ENCODE measurements around the gene PCGF2. TPM values are rescaled to one million over a fixed set of nuclear protein-coding genes. Genes with fewer than 3 reads are reported as not detected.

Gene PCGF2
- total and polyA plus RNA-seq, 9 of the 15 experiments (the other 6 are each of a cell fraction or from before 2014, with no cell fraction given) = 1.3 to 33.4 (median 7.0) TPM

- TF ChIP-seq ZKSCAN1 (IDR thresholded peaks at IDR 0.05; ENCODE audit: low read depth, low read length) = 0 out of 2 replicates have a peak, but pooled peaks have one; percentile 28
- TF ChIP-seq PHF21A (IDR thresholded peaks at IDR 0.05; ENCODE audit: borderline replicate concordance, low read depth) = peak; percentile 50; the same call in 1 of the 2 replicates
- TF ChIP-seq ZNF717 (CRISPR knock-in tag; IDR thresholded peaks at IDR 0.05) = no peak
- TF ChIP-seq TBL1XR1 (IDR thresholded peaks at IDR 0.05; ENCODE audit: low read length in 2 of 2) = 0 out of 4 replicates have a peak, but pooled peaks of 1 of the 2 experiments have one; percentile 30
- TF ChIP-seq CREBBP (IDR thresholded peaks at IDR 0.05; ENCODE audit: low read depth, low read length) = no peak
- no peak for TF ChIP-seq HSF4 (CRISPR knock-in tag; IDR thresholded peaks at IDR 0.05; ENCODE audit: borderline replicate concordance)
- TF ChIP-seq KDM5B (IDR thresholded peaks at IDR 0.05; ENCODE audit: insufficient replicate concordance, low read depth, low read length) = peak; percentile 58
- peak; percentile 25; the same call in 1 of the 2 replicates for TF ChIP-seq OTX1 (CRISPR knock-in tag; IDR thresholded peaks at IDR 0.05)
- TF ChIP-seq ZBTB40 (IDR thresholded peaks at IDR 0.05) = peak; percentile 88
- TF ChIP-seq ZBTB40 (CRISPR knock-in tag; IDR thresholded peaks at IDR 0.05) = no peak
- TF ChIP-seq ZFP36 (IDR thresholded peaks at IDR 0.05; ENCODE audit: low read depth, low read length, partially characterized antibody) = peak; percentile 4
- no peak for TF ChIP-seq POLR2B (IDR thresholded peaks at IDR 0.05; ENCODE audit: low read depth, partially characterized antibody)
- TF ChIP-seq ETV1 (tag; conservative IDR thresholded peaks at IDR 0.05; ENCODE audit: low read depth) = no peak
- TF ChIP-seq ZNF785 (CRISPR knock-in tag; IDR thresholded peaks at IDR 0.05) = no peak
- TF ChIP-seq TEAD4 (IDR thresholded peaks at IDR 0.05; ENCODE audit: low read length) = peak; percentile 78
- TF ChIP-seq TEAD4 (CRISPR knock-in tag; IDR thresholded peaks at IDR 0.05; ENCODE audit: borderline replicate concordance) = no peak
- peak in 1 of 2 experiments; percentile 21; a peak in 1 of 4 replicates for TF ChIP-seq FOXK2 (conservative IDR thresholded peaks at IDR 0.05 in 1 of 2, IDR thresholded peaks at IDR 0.05 in 1 of 2; ENCODE audit: low read depth in 2 of 2)
- TF ChIP-seq ARID3A (IDR thresholded peaks at IDR 0.05; ENCODE audit: borderline replicate concordance, low read depth, low read length) = 0 out of 2 replicates have a peak, but pooled peaks have one; percentile 12
Measured at GRCh38 chr17:38751808-38752307, 3.7 kb upstream of the PCGF2 start (continued).

All from K562 (cell line).